Keratinocyte (primary cell): ENCODE results near the gene SHISA9. TPM values are rescaled to one million over a fixed set of nuclear protein-coding genes. Genes with fewer than 3 reads are reported as not detected.

ENCODE experiments used
- DNase-seq: peaks from one replicate; pipeline ENCODE4 v3.0.0-alpha.2; 2011; ENCODE audit warnings: low read depth, missing footprints, low spot score
- FAIRE-seq: peaks from 2 replicates; lab custom pipeline; 2011; peaks lifted over from hg19 to GRCh38; lab: Jason Lieb, UNC
- H2AFZ ChIP-seq: 2 replicates; pipeline ENCODE4 v1.6.0; 2012; ENCODE audit warnings: low read length, control low read depth, inconsistent platforms; ENCODE audit not compliant: control insufficient read depth
- H3K27ac ChIP-seq: 2 replicates; pipeline ENCODE4 v1.5.1; 2011; ENCODE audit warnings: low read length; ENCODE audit not compliant: control insufficient read depth, insufficient read depth
- H3K27me3 ChIP-seq: 3 replicates; pipeline ENCODE4 v1.6.0; 2011; ENCODE audit warnings: low read length; ENCODE audit not compliant: control insufficient read depth, insufficient read depth; ENCODE audit errors: extremely low read depth
- H3K36me3 ChIP-seq, 2 experiments: 2 replicates in 1 of 2; 3 replicates in 1 of 2; pipeline ENCODE4 v1.5.1; 2011; ENCODE audit warnings: low read length in 2 of 2, mild to moderate bottlenecking in 1 of 2; ENCODE audit not compliant: control insufficient read depth in 2 of 2, insufficient read depth in 2 of 2; ENCODE audit errors: extremely low read depth in 1 of 2
- H3K4me1 ChIP-seq: 3 replicates; pipeline ENCODE4 v1.5.1; 2011; ENCODE audit warnings: low read length; ENCODE audit not compliant: control insufficient read depth, insufficient read depth; ENCODE audit errors: extremely low read depth
- H3K4me2 ChIP-seq: 3 replicates; pipeline ENCODE4 v1.6.0; 2011; ENCODE audit warnings: low read depth, low read length; ENCODE audit not compliant: control insufficient read depth, insufficient read depth; ENCODE audit errors: extremely low read depth
- H3K4me3 ChIP-seq, 3 experiments: fragments of 200-600 bp in 1 of 3; sonication (generic) in 1 of 3; 2 replicates in 2 of 3; 3 replicates in 1 of 3; pipeline ENCODE4 v1.5.1; 2011 to 2016; ENCODE audit warnings: low read length in 3 of 3, mild to moderate bottlenecking in 3 of 3, control low read depth in 2 of 3, inconsistent platforms in 1 of 3, low read depth in 1 of 3, mixed read lengths in 1 of 3, mixed run types in 1 of 3, moderate library complexity in 1 of 3; ENCODE audit not compliant: control insufficient read depth in 2 of 3, insufficient read depth in 2 of 3; ENCODE audit errors: extremely low read depth in 1 of 3
- H3K79me2 ChIP-seq: 2 replicates; pipeline ENCODE4 v1.6.0; 2012; ENCODE audit warnings: low read length; ENCODE audit not compliant: control insufficient read depth, insufficient read depth
- H3K9ac ChIP-seq: 3 replicates; pipeline ENCODE4 v1.6.0; 2011; ENCODE audit warnings: low read length; ENCODE audit not compliant: control insufficient read depth, insufficient read depth; ENCODE audit errors: extremely low read depth
- H3K9me1 ChIP-seq: 3 replicates; pipeline ENCODE4 v1.6.0; 2011; ENCODE audit warnings: low read length; ENCODE audit not compliant: control insufficient read depth, insufficient read depth; ENCODE audit errors: extremely low read depth
- H3K9me3 ChIP-seq: 2 replicates; pipeline ENCODE4 v1.5.1; 2012; ENCODE audit warnings: low read depth, low read length; ENCODE audit not compliant: control insufficient read depth
- H4K20me1 ChIP-seq: 3 replicates; pipeline ENCODE4 v1.6.0; 2011; ENCODE audit warnings: low read length; ENCODE audit not compliant: control insufficient read depth, insufficient read depth; ENCODE audit errors: extremely low read depth
- EZH2 ChIP-seq: IDR thresholded peaks from one replicate; pipeline ENCODE4 v1.6.1; 2012; ENCODE audit warnings: inconsistent platforms, mild to moderate bottlenecking, low read length, moderate library complexity
- dilution Hi-C: fragments of 300-500 bp; cut with MboI; formaldehyde crosslinking; loops from one replicate; pipeline ENCODE4 v1.7.0; 2020; ENCODE audit warnings: low sequenced_read_pairs; ENCODE audit not compliant: extremely low pct_ligation_motif_present
- polyA plus RNA-seq, 5 experiments: library from polyadenylated mRNA; depleted of rRNA in 3 of 5; stranded (reverse) in 3 of 5; stranded (forward) in 1 of 5; unstranded in 1 of 5; fragments of >200 nt; gene quantifications; 1 replicate in 1 of 5; 2 replicates in 3 of 5; 3 replicates in 1 of 5; pipeline versions ENCODE4 v1.2.1 to v1.2.3, GENCODE V29; 2011 to 2012; ENCODE audit warnings: missing spikeins in 2 of 5, low read depth in 1 of 5, low replicate concordance in 1 of 5
- TF ChIP-seq, protein P1 (sequence below), 3 experiments: IDR thresholded peaks in 1 of 3; conservative IDR thresholded peaks in 1 of 3; optimal IDR thresholded peaks in 1 of 3; 2 replicates in 2 of 3; 3 replicates in 1 of 3; pipeline versions ENCODE3 to v1.5.1; 2011; ENCODE audit warnings: low read length in 3 of 3, mild to moderate bottlenecking in 3 of 3, moderate library complexity in 2 of 3, control low read depth in 1 of 3, inconsistent platforms in 1 of 3; ENCODE audit not compliant: insufficient read depth in 2 of 3; ENCODE audit errors: extremely low read depth in 1 of 3

The SHISA9 gene
- polyA plus RNA-seq, 1 donor (not counting 4 experiments of a cell fraction or from before 2014, with no cell fraction given), result 0.28 TPM

DNA sequence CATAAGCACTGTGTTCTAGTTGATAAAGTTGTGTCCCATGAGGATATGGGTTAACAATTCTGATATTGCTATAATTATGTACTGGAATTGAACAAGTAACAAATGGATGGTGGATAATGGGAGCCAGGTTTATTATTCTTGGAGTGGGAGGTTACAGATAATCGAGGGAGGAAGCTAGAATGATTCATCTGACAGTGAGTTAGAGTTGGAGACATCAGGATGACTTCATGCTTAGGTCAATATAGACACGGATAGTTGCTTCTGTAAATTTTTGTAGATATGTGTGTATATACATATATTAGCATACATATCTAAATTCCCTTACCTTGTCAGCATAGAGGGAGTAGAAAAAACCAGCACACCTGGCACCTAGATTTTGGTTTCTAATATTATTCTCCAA, 293.4 kb downstream of the SHISA9 start:
- no peak overlapping the region for H2AFZ ChIP-seq
- FAIRE-seq (no peak), DNase-seq (no peak)
- H4K20me1 ChIP-seq, result no peaks in the 10 kb centered on the region
- no peaks in the 10 kb centered on the region for H3K9me1 ChIP-seq
- H3K79me2 ChIP-seq, result no peaks in the 10 kb centered on the region
- H3K27me3 ChIP-seq, result no peaks in the 10 kb centered on the region
- no peak overlapping the region for H3K4me2 ChIP-seq
- H3K9me3 ChIP-seq, result no peaks in the 10 kb centered on the region
- no peak overlapping the region for H3K9ac ChIP-seq
- dilution Hi-C loops, result no loop called here
- no peaks in the 10 kb centered on the region for H3K36me3 ChIP-seq
- H3K4me3 ChIP-seq, result no peak overlapping the region
- TF ChIP-seq EZH2, result no peak
- TF ChIP-seq, protein P1, sequence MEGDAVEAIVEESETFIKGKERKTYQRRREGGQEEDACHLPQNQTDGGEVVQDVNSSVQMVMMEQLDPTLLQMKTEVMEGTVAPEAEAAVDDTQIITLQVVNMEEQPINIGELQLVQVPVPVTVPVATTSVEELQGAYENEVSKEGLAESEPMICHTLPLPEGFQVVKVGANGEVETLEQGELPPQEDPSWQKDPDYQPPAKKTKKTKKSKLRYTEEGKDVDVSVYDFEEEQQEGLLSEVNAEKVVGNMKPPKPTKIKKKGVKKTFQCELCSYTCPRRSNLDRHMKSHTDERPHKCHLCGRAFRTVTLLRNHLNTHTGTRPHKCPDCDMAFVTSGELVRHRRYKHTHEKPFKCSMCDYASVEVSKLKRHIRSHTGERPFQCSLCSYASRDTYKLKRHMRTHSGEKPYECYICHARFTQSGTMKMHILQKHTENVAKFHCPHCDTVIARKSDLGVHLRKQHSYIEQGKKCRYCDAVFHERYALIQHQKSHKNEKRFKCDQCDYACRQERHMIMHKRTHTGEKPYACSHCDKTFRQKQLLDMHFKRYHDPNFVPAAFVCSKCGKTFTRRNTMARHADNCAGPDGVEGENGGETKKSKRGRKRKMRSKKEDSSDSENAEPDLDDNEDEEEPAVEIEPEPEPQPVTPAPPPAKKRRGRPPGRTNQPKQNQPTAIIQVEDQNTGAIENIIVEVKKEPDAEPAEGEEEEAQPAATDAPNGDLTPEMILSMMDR (optimal IDR thresholded peaks at IDR 0.05 in 1 of 3, IDR thresholded peaks at IDR 0.05 in 1 of 3, conservative IDR thresholded peaks at IDR 0.05 in 1 of 3; ENCODE audit: extremely low read depth in 1 of 3, insufficient read depth in 2 of 3, low read length in 3 of 3), result no peak
- no peak overlapping the region for H3K27ac ChIP-seq
- no peaks in the 10 kb centered on the region for H3K4me1 ChIP-seq

DNA sequence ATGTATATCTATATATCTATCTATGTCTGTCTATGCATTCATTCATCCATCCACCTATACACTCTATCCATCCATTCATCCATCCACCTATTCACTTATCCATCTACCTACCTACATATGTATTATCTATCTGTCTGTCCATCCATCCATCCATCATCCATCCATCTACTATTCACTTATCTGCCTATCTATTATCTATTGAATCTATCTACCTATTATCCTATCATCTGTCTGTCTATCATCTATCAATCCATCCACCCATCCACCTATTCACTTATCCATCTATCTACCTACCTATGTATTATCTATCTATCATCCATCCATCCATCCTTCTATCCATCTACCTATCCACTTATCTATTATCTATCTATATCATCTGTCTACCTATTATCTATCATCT, 302.3 kb downstream of the SHISA9 start:
- no peaks in the 10 kb centered on the region for H3K9me1 ChIP-seq
- H2AFZ ChIP-seq, result no peak overlapping the region
- no peak overlapping the region for H3K4me2 ChIP-seq
- no peak overlapping the region for H3K27ac ChIP-seq
- no peak for DNase-seq
- H4K20me1 ChIP-seq, result no peaks in the 10 kb centered on the region
- H3K4me1 ChIP-seq, result no peaks in the 10 kb centered on the region
- TF ChIP-seq EZH2, result no peak
- TF ChIP-seq, protein P1 (optimal IDR thresholded peaks at IDR 0.05 in 1 of 3, IDR thresholded peaks at IDR 0.05 in 1 of 3, conservative IDR thresholded peaks at IDR 0.05 in 1 of 3; ENCODE audit: extremely low read depth in 1 of 3, insufficient read depth in 2 of 3, low read length in 3 of 3), result no peak
- dilution Hi-C loops, result no loop called here
- no peak overlapping the region for H3K9ac ChIP-seq
- H3K4me3 ChIP-seq, result no peak overlapping the region
- no peak for FAIRE-seq
- H3K36me3 ChIP-seq, result no peaks in the 10 kb centered on the region
- no peaks in the 10 kb centered on the region for H3K79me2 ChIP-seq
- no peaks in the 10 kb centered on the region for H3K9me3 ChIP-seq
- no peaks in the 10 kb centered on the region for H3K27me3 ChIP-seq
